ENCODE results near the gene ZNF407.

Gene ZNF407

DNA sequence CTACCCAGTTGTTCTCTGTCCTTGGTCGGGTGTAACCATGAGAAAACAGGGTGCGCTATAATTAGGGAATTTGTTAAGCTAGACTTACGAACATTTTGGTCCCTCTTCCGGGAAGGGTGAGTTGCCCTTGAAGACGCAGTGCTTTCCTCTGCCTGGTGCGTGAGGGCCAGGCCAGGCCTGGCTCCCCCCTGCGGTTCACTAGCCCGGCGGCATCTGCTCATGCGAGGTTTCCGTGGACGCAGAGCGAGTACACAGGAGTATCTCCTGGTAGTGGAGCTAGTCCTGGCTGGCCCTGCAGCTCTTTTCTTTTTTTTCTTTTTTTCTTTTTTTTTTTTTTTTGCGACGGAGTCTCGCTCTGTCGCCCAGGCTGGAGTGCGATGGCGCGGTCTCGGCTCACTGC is 462.5 kb downstream of the ZNF407 start:
- Histone ChIP-seq H3K9ac (no peak overlapping the region), H3K27me3 (ENCODE audit: insufficient read depth, low read depth) (no peaks in the 10 kb centered on the region), H3K36me3 (ENCODE audit: insufficient read depth) (no peaks in the 10 kb centered on the region), H3K4me3 (IDR thresholded peaks at IDR 0.05; ENCODE audit: insufficient read depth, low read depth, low read length) (no peak overlapping the region), H2AFZ (ENCODE audit: low read depth) (no peak overlapping the region), H3K27ac (no peak overlapping the region), H3K4me1 (ENCODE audit: low read depth, poor library complexity, severe bottlenecking) (no peaks in the 10 kb centered on the region), H3K79me2 (ENCODE audit: insufficient read depth, low read depth) (no peaks in the 10 kb centered on the region), H3K4me2 (no peak overlapping the region), H4K20me1 (ENCODE audit: insufficient read depth) (no peaks in the 10 kb centered on the region)
- TF ChIP-seq, protein P1, sequence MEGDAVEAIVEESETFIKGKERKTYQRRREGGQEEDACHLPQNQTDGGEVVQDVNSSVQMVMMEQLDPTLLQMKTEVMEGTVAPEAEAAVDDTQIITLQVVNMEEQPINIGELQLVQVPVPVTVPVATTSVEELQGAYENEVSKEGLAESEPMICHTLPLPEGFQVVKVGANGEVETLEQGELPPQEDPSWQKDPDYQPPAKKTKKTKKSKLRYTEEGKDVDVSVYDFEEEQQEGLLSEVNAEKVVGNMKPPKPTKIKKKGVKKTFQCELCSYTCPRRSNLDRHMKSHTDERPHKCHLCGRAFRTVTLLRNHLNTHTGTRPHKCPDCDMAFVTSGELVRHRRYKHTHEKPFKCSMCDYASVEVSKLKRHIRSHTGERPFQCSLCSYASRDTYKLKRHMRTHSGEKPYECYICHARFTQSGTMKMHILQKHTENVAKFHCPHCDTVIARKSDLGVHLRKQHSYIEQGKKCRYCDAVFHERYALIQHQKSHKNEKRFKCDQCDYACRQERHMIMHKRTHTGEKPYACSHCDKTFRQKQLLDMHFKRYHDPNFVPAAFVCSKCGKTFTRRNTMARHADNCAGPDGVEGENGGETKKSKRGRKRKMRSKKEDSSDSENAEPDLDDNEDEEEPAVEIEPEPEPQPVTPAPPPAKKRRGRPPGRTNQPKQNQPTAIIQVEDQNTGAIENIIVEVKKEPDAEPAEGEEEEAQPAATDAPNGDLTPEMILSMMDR (conservative IDR thresholded peaks at IDR 0.05; ENCODE audit: low read depth, low read length) = no peak

DNA sequence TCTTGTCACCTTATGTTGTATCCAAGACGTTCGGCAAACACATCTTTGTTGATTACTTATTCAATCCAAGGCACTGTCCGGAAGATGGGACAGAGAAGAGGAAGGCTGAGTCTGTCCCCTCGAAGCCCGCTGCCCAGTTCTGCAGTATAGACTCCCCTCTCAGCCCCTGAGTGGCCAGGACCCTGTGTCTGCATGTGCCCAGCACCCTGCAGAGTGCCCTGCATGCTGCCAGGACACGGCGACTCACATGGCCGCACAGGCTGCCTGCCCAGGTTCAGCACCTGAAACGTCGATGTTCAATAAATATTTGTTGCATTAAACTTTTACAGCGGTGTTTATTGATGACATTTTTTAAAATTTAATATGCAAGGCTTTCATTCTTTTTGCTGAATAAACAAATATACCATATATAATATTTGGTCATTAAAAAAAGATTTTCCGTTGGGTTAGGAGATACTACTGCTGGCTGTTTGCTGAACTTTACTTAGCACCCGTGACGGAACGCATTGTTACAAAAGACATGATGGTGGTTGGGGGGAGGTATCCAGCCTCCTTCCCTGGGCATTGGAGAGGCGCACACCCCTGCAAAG is 464.7 kb downstream of the ZNF407 start:
- Histone ChIP-seq H3K4me3 (IDR thresholded peaks at IDR 0.05; ENCODE audit: insufficient read depth, low read depth, low read length) (no peak overlapping the region), H2AFZ (ENCODE audit: low read depth) (no peak overlapping the region), H4K20me1 (ENCODE audit: insufficient read depth) (no peaks in the 10 kb centered on the region)

DNA sequence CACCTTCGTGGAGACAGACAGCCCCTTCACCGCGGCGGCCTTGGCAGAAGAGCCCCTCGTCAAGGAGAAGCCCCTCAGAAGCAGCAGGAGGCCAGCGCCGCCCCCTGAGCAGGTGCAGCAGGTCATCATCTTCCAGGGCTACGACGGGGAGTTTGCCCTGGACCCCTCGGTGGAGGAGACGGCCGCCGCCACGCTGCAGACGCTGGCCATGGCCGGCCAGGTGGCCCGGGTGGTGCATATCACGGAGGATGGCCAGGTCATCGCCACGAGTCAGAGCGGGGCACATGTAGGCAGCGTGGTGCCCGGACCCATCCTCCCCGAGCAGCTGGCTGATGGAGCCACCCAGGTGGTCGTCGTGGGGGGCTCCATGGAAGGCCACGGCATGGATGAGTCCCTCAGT is 465.5 kb downstream of the ZNF407 start:
- Histone ChIP-seq H3K9ac (no peak overlapping the region), H3K4me1 (ENCODE audit: low read depth, poor library complexity, severe bottlenecking) (no peaks in the 10 kb centered on the region), H2AFZ (ENCODE audit: low read depth) (no peak overlapping the region), H4K20me1 (ENCODE audit: insufficient read depth) (no peaks in the 10 kb centered on the region), H3K27me3 (ENCODE audit: insufficient read depth, low read depth) (no peaks in the 10 kb centered on the region), H3K27ac (no peak overlapping the region), H3K4me3 (IDR thresholded peaks at IDR 0.05; ENCODE audit: insufficient read depth, low read depth, low read length) (no peak overlapping the region), H3K79me2 (ENCODE audit: insufficient read depth, low read depth) (no peaks in the 10 kb centered on the region), H3K4me2 (no peak overlapping the region), H3K36me3 (ENCODE audit: insufficient read depth) (no peaks in the 10 kb centered on the region)
- TF ChIP-seq, protein P1 (conservative IDR thresholded peaks at IDR 0.05; ENCODE audit: low read depth, low read length) = no peak

More for the DNA sequence above, 464.7 kb downstream of the ZNF407 start:
- Histone ChIP-seq H3K9ac (no peak overlapping the region), H3K79me2 (ENCODE audit: insufficient read depth, low read depth) (no peaks in the 10 kb centered on the region), H3K27me3 (ENCODE audit: insufficient read depth, low read depth) (no peaks in the 10 kb centered on the region), H3K4me2 (no peak overlapping the region), H3K4me1 (ENCODE audit: low read depth, poor library complexity, severe bottlenecking) (no peaks in the 10 kb centered on the region), H3K36me3 (ENCODE audit: insufficient read depth) (no peaks in the 10 kb centered on the region), H3K27ac (no peak overlapping the region)
- TF ChIP-seq, protein P1 (conservative IDR thresholded peaks at IDR 0.05; ENCODE audit: low read depth, low read length) = no peak

DNA sequence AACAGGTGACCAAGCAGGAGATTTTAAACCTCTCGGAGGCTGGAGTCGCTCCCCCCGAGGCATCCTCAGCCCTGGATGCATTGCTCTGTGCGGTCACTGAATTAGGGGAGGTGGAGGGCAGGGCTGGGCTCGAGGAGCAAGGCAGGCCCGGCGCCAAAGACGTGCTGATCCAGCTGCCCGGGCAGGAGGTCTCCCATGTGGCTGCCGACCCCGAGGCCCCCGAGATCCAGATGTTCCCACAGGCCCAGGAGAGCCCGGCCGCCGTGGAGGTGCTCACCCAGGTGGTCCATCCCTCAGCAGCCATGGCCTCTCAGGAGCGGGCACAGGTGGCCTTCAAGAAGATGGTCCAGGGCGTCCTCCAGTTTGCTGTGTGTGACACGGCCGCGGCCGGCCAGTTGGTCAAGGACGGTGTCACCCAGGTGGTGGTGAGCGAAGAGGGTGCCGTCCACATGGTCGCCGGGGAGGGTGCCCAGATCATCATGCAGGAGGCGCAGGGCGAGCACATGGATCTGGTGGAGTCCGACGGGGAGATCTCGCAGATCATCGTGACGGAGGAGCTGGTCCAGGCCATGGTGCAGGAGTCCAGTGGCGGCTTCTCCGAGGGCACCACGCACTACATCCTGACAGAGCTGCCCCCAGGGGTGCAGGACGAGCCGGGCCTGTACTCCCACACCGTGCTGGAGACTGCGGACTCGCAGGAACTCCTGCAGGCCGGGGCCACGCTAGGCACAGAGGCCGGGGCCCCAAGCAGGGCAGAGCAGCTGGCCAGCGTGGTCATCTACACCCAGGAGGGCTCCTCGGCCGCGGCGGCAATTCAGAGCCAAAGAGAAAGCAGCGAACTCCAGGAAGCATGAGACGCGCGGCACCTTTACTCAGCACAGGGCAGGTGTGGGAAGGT is 466.2 kb downstream of the ZNF407 start:
- Histone ChIP-seq H2AFZ (ENCODE audit: low read depth) (no peak overlapping the region), H4K20me1 (ENCODE audit: insufficient read depth) (no peaks in the 10 kb centered on the region), H3K4me3 (IDR thresholded peaks at IDR 0.05; ENCODE audit: insufficient read depth, low read depth, low read length) (no peak overlapping the region), H3K27ac (no peak overlapping the region), H3K79me2 (ENCODE audit: insufficient read depth, low read depth) (no peaks in the 10 kb centered on the region), H3K9ac (no peak overlapping the region), H3K4me1 (ENCODE audit: low read depth, poor library complexity, severe bottlenecking) (no peaks in the 10 kb centered on the region), H3K36me3 (ENCODE audit: insufficient read depth) (no peaks in the 10 kb centered on the region), H3K27me3 (ENCODE audit: insufficient read depth, low read depth) (no peaks in the 10 kb centered on the region), H3K4me2 (no peak overlapping the region)
- TF ChIP-seq, protein P1 (conservative IDR thresholded peaks at IDR 0.05; ENCODE audit: low read depth, low read length) = no peak

All from KMS-11 (cell line).